ENCODE measurements around the gene INS.

INS gene

GRCh38 chr11:2202071-2202899 is 41.3 kb upstream of the INS start:
- TF ChIP-seq CTCF (IDR thresholded peaks at IDR 0.05; ENCODE audit: low read length, missing control alignments), result no peak
- no peak for DNase-seq (ENCODE audit: low read depth)
- H3K4me3 ChIP-seq (replicated peaks; ENCODE audit: low read depth, low read length), result no peak overlapping the region

- no peak for TF ChIP-seq CTCF (IDR thresholded peaks at IDR 0.05; ENCODE audit: low read length, missing control alignments)
- no peak for DNase-seq (ENCODE audit: low read depth)
- H3K4me3 ChIP-seq (replicated peaks; ENCODE audit: low read depth, low read length), result no peak overlapping the region
These were observed 40.5 kb upstream of the INS start for GRCh38 chr11:2201542-2201941.

GRCh38 chr11:2200957-2201519 is 40.0 kb upstream of the INS start:
- TF ChIP-seq CTCF (IDR thresholded peaks at IDR 0.05; ENCODE audit: low read length, missing control alignments), result no peak
- H3K4me3 ChIP-seq (replicated peaks; ENCODE audit: low read depth, low read length), result no peak overlapping the region
- no peak for DNase-seq (ENCODE audit: low read depth)

- H3K4me3 ChIP-seq (replicated peaks; ENCODE audit: low read depth, low read length), result no peak overlapping the region
- no peak for TF ChIP-seq CTCF (IDR thresholded peaks at IDR 0.05; ENCODE audit: low read length, missing control alignments)
- DNase-seq (ENCODE audit: low read depth), result no peak
These were observed 39.5 kb upstream of the INS start for GRCh38 chr11:2200536-2200935.

GRCh38 chr11:2199466-2200341 is 38.7 kb upstream of the INS start:
- TF ChIP-seq CTCF (IDR thresholded peaks at IDR 0.05; ENCODE audit: low read length, missing control alignments), result no peak
- H3K4me3 ChIP-seq (replicated peaks; ENCODE audit: low read depth, low read length), result no peak overlapping the region
- no peak for DNase-seq (ENCODE audit: low read depth)

GRCh38 chr11:2198621-2199365 is 37.8 kb upstream of the INS start:
- H3K4me3 ChIP-seq (replicated peaks; ENCODE audit: low read depth, low read length), result no peak overlapping the region
- no peak for DNase-seq (ENCODE audit: low read depth)
- TF ChIP-seq CTCF (IDR thresholded peaks at IDR 0.05; ENCODE audit: low read length, missing control alignments), result no peak

Data from fibroblast of pulmonary artery (primary cell).